HEK293T (cell line): ENCODE measurements around the gene TECRL.

ENCODE experiments used
- CTCF ChIA-PET: fragments of 350-600 bp; formaldehyde crosslinking; extraction: SDS; loops from one replicate; lab custom pipeline; 2021; ENCODE audit warnings: antibody characterized with exemption, inconsistent platforms; lab: Yijun Ruan, JAX
- POLR2A ChIA-PET: fragments of 350-600 bp; formaldehyde crosslinking; extraction: SDS; loops from one replicate; lab custom pipeline; 2020; ENCODE audit warnings: antibody characterized with exemption, inconsistent platforms; lab: Yijun Ruan, JAX
- DNase-seq: peaks from one replicate; pipeline ENCODE4 v3.0.0; 2012; ENCODE audit warnings: mixed read lengths; ENCODE audit errors: extremely low spot score
- ARNT ChIP-seq: fragments of 450-650 bp; IDR thresholded peaks from 2 replicates; pipeline ENCODE4 v1.6.1; 2017; ENCODE audit warnings: mild to moderate bottlenecking
- BHLHE40 ChIP-seq: fragments of 450-650 bp; IDR thresholded peaks from 2 replicates; pipeline ENCODE4 v1.6.1; 2016; ENCODE audit warnings: mild to moderate bottlenecking, moderate library complexity, borderline replicate concordance
- CTBP1 ChIP-seq: fragments of 450-650 bp; IDR thresholded peaks from 2 replicates; pipeline ENCODE4 v1.6.1; 2016; ENCODE audit warnings: borderline replicate concordance
- ELF4 ChIP-seq: fragments of 450-650 bp; IDR thresholded peaks from 2 replicates; pipeline ENCODE4 v1.6.1; 2017; ENCODE audit warnings: antibody characterized with exemption
- FOXA1 ChIP-seq: fragments of 450-650 bp; IDR thresholded peaks from 2 replicates; pipeline ENCODE4 v1.6.1; 2016; ENCODE audit warnings: mild to moderate bottlenecking
- FOXK2 ChIP-seq: fragments of 450-650 bp; IDR thresholded peaks from 2 replicates; pipeline ENCODE4 v1.6.1; 2016; ENCODE audit warnings: mild to moderate bottlenecking
- FOXM1 ChIP-seq: fragments of 450-650 bp; IDR thresholded peaks from 2 replicates; pipeline ENCODE4 v1.6.1; 2017; ENCODE audit warnings: mild to moderate bottlenecking, borderline replicate concordance
- HDGF ChIP-seq: fragments of 450-650 bp; IDR thresholded peaks from 2 replicates; pipeline ENCODE4 v1.6.1; 2017; ENCODE audit warnings: antibody characterized with exemption, borderline replicate concordance
- L3MBTL2 ChIP-seq: fragments of 450-650 bp; conservative IDR thresholded peaks from 2 replicates; pipeline ENCODE4 v1.6.1; 2016; ENCODE audit warnings: mild to moderate bottlenecking
- LEF1 ChIP-seq: fragments of 450-650 bp; IDR thresholded peaks from 2 replicates; pipeline ENCODE4 v1.6.1; 2017; ENCODE audit warnings: mild to moderate bottlenecking, borderline replicate concordance
- NFRKB ChIP-seq: fragments of 450-650 bp; IDR thresholded peaks from 2 replicates; pipeline ENCODE4 v1.6.1; 2016; ENCODE audit warnings: mild to moderate bottlenecking, moderate library complexity
- SP1 ChIP-seq: fragments of 450-650 bp; IDR thresholded peaks from 2 replicates; pipeline ENCODE4 v1.6.1; 2017
- SUZ12 ChIP-seq: fragments of 450-650 bp; IDR thresholded peaks from 2 replicates; pipeline ENCODE4 v1.6.1; 2016; ENCODE audit warnings: mild to moderate bottlenecking
- TARDBP ChIP-seq: fragments of 450-650 bp; IDR thresholded peaks from 2 replicates; pipeline ENCODE4 v1.6.1; 2016
- ZNF384 ChIP-seq: fragments of 450-650 bp; IDR thresholded peaks from 2 replicates; pipeline ENCODE4 v1.6.1; 2016
- TF ChIP-seq, protein P1 (sequence below): fragments of 450-650 bp; IDR thresholded peaks from 2 replicates; pipeline ENCODE4 v1.6.1; 2016

Gene TECRL

DNA sequence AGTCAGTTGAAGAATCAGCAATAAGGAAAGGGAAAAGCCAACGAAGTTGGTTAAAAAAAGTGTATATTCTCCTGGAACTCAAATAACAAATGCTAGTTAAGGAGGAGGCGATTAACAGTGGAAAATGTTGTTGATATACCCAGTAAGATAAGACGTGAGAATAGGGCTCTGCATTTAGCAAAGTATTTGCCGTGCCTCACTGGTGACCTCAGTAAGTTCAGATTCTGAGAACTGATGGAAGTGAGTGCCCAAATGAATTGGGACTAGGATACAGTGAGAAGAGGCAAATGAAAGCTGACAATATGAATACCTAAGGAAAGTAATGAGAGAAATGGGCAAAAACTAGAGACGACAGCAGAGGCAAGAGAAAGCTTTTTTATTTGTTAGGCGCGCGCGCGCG, 3.5 kb downstream of the TECRL start:
- TF ChIP-seq ZNF384 (no peak), FOXM1 (no peak), L3MBTL2 (no peak), SP1 (no peak), NFRKB (no peak), HDGF (no peak), CTBP1 (no peak), FOXA1 (no peak), TARDBP (no peak), ARNT (no peak), BHLHE40 (no peak), SUZ12 (no peak), LEF1 (no peak), FOXK2 (no peak), ELF4 (no peak)
- TF ChIP-seq, protein P1, sequence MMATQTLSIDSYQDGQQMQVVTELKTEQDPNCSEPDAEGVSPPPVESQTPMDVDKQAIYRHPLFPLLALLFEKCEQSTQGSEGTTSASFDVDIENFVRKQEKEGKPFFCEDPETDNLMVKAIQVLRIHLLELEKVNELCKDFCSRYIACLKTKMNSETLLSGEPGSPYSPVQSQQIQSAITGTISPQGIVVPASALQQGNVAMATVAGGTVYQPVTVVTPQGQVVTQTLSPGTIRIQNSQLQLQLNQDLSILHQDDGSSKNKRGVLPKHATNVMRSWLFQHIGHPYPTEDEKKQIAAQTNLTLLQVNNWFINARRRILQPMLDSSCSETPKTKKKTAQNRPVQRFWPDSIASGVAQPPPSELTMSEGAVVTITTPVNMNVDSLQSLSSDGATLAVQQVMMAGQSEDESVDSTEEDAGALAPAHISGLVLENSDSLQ, result no peak
- ChIA-PET POLR2A (no interaction called here), CTCF (no interaction called here)
- DNase-seq, result no peak

DNA sequence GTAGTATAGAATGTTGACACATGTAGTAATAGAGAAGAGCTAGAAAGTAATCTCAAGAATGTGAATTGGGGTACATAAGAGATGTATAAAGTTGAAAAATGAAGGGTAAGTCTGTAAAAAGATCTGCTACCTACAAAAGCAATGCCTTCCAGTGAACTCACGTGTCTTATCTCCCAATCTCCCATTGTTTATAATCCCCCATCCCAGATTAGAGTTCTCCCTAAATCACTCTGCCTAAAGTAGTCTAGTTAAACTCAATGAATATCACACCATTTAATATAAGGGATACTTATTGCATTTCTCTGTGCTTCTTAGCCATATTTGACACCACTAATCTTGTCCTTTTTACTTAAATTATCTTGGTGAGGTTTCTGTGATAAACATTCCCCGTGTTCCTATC, 6.6 kb downstream of the TECRL start:
- DNase-seq, result no peak
- POLR2A ChIA-PET, result no interaction called here
- CTCF ChIA-PET, result no interaction called here
- no peak for TF ChIP-seq SUZ12
- TF ChIP-seq TARDBP, result no peak
- TF ChIP-seq FOXA1, result no peak
- no peak for TF ChIP-seq NFRKB
- TF ChIP-seq FOXK2, result no peak
- TF ChIP-seq BHLHE40, result no peak
- TF ChIP-seq ZNF384, result no peak
- no peak for TF ChIP-seq L3MBTL2
- TF ChIP-seq, protein P1, result no peak
- TF ChIP-seq ARNT, result no peak
- no peak for TF ChIP-seq CTBP1
- TF ChIP-seq HDGF, result no peak

DNA sequence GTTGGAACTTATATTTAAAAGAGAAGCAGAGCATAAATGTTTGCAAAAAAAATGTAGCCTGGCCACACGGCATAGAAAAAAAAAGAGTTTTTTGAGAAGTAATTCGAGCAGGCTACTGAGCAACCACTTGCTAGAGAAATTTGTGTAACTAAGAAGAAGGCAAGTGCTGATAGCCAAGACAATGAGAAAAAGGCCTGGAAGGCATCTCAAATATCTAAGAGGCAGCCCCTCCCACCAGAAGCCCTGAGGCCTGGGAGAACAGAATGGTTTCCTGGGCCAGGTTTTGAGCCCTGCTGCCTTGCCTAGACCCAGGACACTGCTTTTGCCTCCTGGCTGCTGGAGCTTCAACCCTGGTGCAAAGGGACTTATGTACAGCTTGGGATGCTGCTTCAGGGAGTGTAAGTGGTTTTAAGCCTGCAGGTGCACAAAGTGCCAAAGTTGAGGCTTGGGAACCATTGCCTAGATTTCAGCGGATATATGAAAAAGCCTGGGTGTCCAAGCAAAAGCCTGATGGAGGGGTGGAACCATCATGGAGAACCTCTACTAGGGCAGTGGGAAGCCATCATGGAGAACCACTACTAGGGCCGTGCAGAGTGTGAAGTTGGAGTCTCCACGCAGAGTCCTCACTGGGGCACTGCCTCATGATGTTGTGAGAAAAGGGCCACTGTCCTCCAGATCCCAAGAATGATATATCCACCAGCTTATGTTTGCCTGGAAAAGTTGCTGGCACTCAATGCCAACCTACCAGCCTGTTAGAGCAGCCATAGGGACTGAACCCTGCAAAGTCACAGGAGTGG, 9.7 kb downstream of the TECRL start:
- TF ChIP-seq FOXA1, result no peak
- TF ChIP-seq SP1, result no peak
- TF ChIP-seq L3MBTL2, result no peak
- TF ChIP-seq, protein P1, result no peak
- no peak for TF ChIP-seq ELF4
- TF ChIP-seq ARNT, result no peak
- TF ChIP-seq NFRKB, result no peak
- no peak for TF ChIP-seq LEF1
- no peak for TF ChIP-seq BHLHE40
- no peak for TF ChIP-seq TARDBP
- no peak for TF ChIP-seq HDGF
- TF ChIP-seq FOXM1, result no peak
- no peak for TF ChIP-seq FOXK2
- no peak for TF ChIP-seq ZNF384
- TF ChIP-seq CTBP1, result no peak
- TF ChIP-seq SUZ12, result no peak
- CTCF ChIA-PET, result no interaction called here
- POLR2A ChIA-PET, result no interaction called here
- no peak for DNase-seq

DNA sequence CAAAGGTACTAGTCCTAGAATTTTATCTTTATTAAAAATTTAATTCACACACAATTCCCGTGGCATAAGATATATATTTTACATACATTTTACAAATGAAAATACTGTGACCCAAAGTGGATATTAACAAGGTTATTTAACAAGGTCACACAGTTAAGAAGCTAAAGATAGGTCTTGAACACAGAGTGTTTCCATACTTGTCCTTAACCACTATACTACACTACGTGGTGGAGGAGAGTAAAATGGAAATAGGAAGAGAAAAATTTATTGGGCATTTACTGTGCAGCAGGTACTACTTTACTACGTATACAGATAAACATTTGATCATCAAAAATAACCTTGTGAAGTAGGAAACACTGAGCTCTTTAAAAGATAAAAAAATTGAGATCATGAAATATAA, 14.8 kb downstream of the TECRL start:
- ChIA-PET POLR2A (no interaction called here), CTCF (no interaction called here)
- TF ChIP-seq ELF4, result no peak
- no peak for TF ChIP-seq ARNT
- TF ChIP-seq LEF1, result no peak
- DNase-seq, result no peak

DNA sequence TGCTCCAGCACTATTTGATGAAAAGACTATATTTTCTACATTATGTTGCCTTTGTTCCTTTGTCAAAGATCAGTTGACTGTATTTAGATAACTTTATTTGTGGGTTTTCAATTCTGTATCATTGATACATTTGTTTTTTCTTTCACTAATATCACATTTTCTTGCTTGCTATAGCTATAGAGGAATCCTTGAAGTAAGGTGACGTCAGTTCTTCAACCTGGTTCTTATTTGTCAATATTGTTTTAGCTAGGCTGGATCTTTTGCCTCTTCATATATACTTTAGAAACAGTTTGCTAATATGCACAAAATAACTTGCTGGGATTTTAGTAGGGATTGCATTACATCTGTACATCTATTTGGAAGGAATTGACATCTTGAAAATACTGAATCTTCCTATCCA, 21.0 kb downstream of the TECRL start:
- DNase-seq, result no peak
- TF ChIP-seq L3MBTL2, result no peak
- TF ChIP-seq CTBP1, result no peak
- no peak for TF ChIP-seq SUZ12
- TF ChIP-seq FOXK2, result no peak
- TF ChIP-seq TARDBP, result no peak
- no peak for TF ChIP-seq ARNT
- no peak for TF ChIP-seq BHLHE40
- TF ChIP-seq ELF4, result no peak
- no peak for TF ChIP-seq HDGF
- TF ChIP-seq, protein P1, result no peak
- TF ChIP-seq FOXM1, result no peak
- no peak for TF ChIP-seq FOXA1
- no peak for TF ChIP-seq SP1
- TF ChIP-seq NFRKB, result no peak
- TF ChIP-seq ZNF384, result no peak
- no peak for TF ChIP-seq LEF1
- POLR2A ChIA-PET, result no interaction called here
- CTCF ChIA-PET, result no interaction called here

DNA sequence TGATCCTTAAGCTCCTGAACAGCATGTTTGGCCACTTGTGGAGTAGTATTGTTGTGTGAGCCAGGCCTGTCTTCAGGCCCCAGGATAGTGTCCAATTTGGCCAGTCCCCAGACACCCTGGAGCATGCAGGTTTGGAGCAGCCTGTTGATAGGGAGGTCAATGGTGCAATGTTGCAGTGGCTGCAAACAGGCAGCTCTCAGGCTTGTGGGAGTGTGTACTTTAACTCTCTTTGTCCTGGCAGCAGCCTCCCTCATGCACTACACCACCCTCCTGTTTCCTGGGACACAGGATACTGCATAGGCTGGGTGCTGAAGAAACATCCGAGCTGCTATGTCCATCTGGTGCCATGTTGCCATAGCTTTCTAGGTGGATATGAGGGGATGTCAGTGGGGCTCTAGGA, 24.0 kb downstream of the TECRL start:
- TF ChIP-seq BHLHE40 (no peak), CTBP1 (no peak), LEF1 (no peak), ZNF384 (no peak), L3MBTL2 (no peak), TARDBP (no peak)
- TF ChIP-seq, protein P1, result no peak
- ChIA-PET CTCF (no interaction called here), POLR2A (no interaction called here)
- DNase-seq, result no peak
